Gastroesophageal sphincter (tissue), 4 donors: ENCODE data around the gene HOXB2. TPM values are rescaled to one million over a fixed set of nuclear protein-coding genes. Genes with fewer than 3 reads are reported as not detected.

ENCODE experiments used
- ATAC-seq: fragments of 150-250 bp; one replicate; pipeline ENCODE4 v1.9.1; 2016; ENCODE audit warnings: mild to moderate bottlenecking, moderate library complexity
- H3K27ac ChIP-seq, 4 donors: fragments of 200-600 bp; sonication (generic) in 3 of 4; 1 replicate in 3 of 4; 2 replicates in 1 of 4; pipeline ENCODE4 v1.5.1; 2016 to 2019
- H3K27me3 ChIP-seq: fragments of 200-600 bp; sonication (generic); one replicate; pipeline ENCODE4 v1.5.1; 2019
- H3K36me3 ChIP-seq, 2 donors: fragments of 200-600 bp; sonication (generic); one replicate each; pipeline ENCODE4 v1.5.1; 2019; ENCODE audit warnings: control low read depth in 1 of 2
- H3K4me1 ChIP-seq, 3 donors: fragments of 200-600 bp; sonication (generic); 1 replicate in 2 of 3; 2 replicates in 1 of 3; pipeline ENCODE4 v1.5.1; 2016 to 2019; ENCODE audit warnings: control low read depth in 2 of 3
- H3K4me3 ChIP-seq, 2 donors: fragments of 200-600 bp; sonication (generic); one replicate each; pipeline ENCODE4 v1.5.1; 2019; ENCODE audit warnings: mild to moderate bottlenecking in 1 of 2, moderate library complexity in 1 of 2
- H3K9me3 ChIP-seq, 3 donors: fragments of 200-600 bp; sonication (generic); one replicate each; pipeline ENCODE4 v1.5.1; 2017 to 2019; ENCODE audit warnings: control low read depth in 2 of 3
- EP300 ChIP-seq: sonication (generic); formaldehyde crosslinking; IDR thresholded peaks from one replicate; pipeline ENCODE4 v1.6.1; 2017; ENCODE audit warnings: antibody characterized with exemption, mild to moderate bottlenecking
- POLR2A ChIP-seq, 2 donors: fragments of 450-650 bp; IDR thresholded peaks; one replicate each; pipeline ENCODE4 v1.6.1; 2017; ENCODE audit warnings: antibody characterized with exemption in 2 of 2, mild to moderate bottlenecking in 2 of 2, moderate library complexity in 1 of 2
- POLR2AphosphoS5 ChIP-seq: sonication (generic); formaldehyde crosslinking; IDR thresholded peaks from one replicate; pipeline ENCODE4 v1.6.1; 2017; ENCODE audit warnings: antibody characterized with exemption
- WGBS, 2 donors: methylation state at CpG; one replicate each; pipeline ENCODE4 v1.1.5; 2018; ENCODE audit warnings: low coverage in 1 of 2; 5-methylcytosine and 5-hydroxymethylcytosine counted together
- total RNA-seq, 4 donors: library from RNA; depleted of rRNA; stranded (reverse); fragments of >200 nt; gene quantifications; one replicate each; pipeline ENCODE4 v1.1.0, GENCODE V29; 2016
- TF ChIP-seq, protein P1 (sequence below), 4 experiments: fragments of 200-600 bp in 2 of 4; fragments of 450-650 bp in 2 of 4; sonication (generic) in 1 of 4; IDR thresholded peaks; one replicate each; pipeline ENCODE4 v1.5.1; 2017 to 2019; ENCODE audit warnings: antibody characterized with exemption in 4 of 4, mild to moderate bottlenecking in 2 of 4, moderate library complexity in 2 of 4

The HOXB2 gene
- total RNA-seq, 4 donors from 2014 or later, result 28.7 to 65.2 (median 38.8) TPM

DNA sequence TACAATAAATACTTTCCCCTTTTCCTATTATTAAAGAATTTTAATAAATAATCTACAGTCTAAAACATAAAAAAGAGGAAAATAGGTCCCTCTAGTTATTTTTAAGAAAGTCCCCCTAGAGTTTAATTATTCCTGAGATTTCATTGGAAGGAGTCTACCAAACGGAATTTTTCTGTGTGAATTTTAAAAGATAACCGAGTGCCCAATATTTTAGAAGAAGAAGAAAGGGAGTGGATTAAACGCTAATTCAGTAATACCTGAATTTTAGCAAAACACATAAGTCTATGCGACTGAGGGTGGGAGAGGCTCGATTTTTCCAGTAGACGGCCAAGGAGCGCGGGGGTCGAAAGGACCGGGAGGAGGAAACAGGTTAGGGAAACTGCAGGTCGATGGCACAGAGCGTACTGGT, 2.2 kb downstream of the HOXB2 start:
- ATAC-seq, result no peak
- Histone ChIP-seq H3K36me3 (peaks cover 0 to 5% of the 10 kb centered on the region in 2 donors), H3K27ac (peak overlapping the region; percentile 90 to 98 (median 96)), H3K27me3 (no peaks in the 10 kb centered on the region), H3K4me1 (peaks cover 8 to 50% (median 35%) of the 10 kb centered on the region in 3 donors), H3K4me3 (peak overlapping the region; percentile 73 to 81), H3K9me3 (no peaks in the 10 kb centered on the region)
- TF ChIP-seq EP300 (no peak), POLR2AphosphoS5 (no peak), POLR2A (IDR thresholded peaks at IDR 0.05) (no peak)
- TF ChIP-seq, protein P1, sequence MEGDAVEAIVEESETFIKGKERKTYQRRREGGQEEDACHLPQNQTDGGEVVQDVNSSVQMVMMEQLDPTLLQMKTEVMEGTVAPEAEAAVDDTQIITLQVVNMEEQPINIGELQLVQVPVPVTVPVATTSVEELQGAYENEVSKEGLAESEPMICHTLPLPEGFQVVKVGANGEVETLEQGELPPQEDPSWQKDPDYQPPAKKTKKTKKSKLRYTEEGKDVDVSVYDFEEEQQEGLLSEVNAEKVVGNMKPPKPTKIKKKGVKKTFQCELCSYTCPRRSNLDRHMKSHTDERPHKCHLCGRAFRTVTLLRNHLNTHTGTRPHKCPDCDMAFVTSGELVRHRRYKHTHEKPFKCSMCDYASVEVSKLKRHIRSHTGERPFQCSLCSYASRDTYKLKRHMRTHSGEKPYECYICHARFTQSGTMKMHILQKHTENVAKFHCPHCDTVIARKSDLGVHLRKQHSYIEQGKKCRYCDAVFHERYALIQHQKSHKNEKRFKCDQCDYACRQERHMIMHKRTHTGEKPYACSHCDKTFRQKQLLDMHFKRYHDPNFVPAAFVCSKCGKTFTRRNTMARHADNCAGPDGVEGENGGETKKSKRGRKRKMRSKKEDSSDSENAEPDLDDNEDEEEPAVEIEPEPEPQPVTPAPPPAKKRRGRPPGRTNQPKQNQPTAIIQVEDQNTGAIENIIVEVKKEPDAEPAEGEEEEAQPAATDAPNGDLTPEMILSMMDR (IDR thresholded peaks at IDR 0.05), result no peak
- WGBS, 2 donors, result 0 to 2% methylated on average over 12 of the region's 12 CpGs

DNA sequence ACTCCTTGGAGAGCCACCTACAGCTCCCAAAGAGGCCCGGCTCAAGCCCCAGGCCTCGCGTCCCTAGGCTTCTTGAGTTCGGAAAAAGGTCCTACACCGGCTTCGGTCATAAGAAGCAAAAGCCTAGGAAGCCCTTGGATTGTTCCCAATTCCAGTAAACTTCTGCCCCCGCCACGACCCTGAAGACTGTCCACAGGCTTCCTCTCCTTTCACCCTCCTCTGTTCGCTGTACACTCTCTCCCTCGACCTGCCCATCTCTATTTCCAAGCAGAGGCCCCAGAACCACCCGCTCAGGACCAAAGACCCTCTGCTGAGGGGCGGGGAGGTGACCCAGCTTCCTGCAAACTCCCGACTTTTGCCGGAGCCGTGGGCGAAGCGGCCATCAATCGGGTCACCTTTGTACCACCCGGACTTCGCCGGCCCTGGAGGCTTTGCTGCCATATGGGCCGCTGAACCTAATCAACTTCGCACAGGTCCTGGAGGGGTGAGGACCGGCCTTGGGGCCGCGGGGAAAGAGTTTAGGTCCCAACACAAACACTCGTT, 2.7 kb downstream of the HOXB2 start:
- Histone ChIP-seq H3K4me3 (peak overlapping the region; percentile 73 to 81), H3K27me3 (no peaks in the 10 kb centered on the region), H3K27ac (peak overlapping the region; percentile 90 to 98 (median 96)), H3K9me3 (no peaks in the 10 kb centered on the region), H3K36me3 (peaks cover 0 to 5% of the 10 kb centered on the region in 2 donors), H3K4me1 (peaks cover 8 to 45% (median 32%) of the 10 kb centered on the region in 3 donors)
- WGBS, 2 donors, result 7% methylated on average over 6 to 13 of the region's 27 CpGs
- TF ChIP-seq POLR2AphosphoS5 (no peak), EP300 (no peak)
- TF ChIP-seq, protein P1 (IDR thresholded peaks at IDR 0.05), result no peak
- ATAC-seq, result no peak

DNA sequence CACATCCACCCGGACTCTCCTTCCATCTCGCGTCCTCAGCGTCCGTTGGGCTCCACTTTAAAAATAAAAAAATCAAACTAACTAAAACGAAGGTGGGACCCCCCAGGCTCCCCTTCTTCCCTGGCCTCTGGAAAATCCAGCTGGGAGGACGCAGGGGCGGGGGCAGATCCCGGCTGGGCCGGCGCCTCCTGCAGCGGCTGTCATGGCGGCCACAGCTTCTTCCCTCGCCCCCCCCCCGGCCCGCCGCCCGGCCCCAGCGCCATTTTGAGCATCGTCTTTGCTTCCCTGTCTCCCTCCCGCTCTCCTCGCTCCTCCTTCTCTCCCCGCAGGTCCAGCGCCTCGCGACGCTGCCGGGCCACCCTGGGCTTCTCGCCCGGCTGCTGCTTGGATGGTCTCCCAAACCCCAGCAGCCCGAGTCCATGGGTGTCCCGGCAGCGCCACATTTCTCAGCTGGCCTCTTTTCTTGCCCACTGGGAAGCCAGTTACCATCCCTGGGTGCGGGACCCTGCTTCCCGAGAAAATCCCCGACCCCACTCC, 3.3 kb downstream of the HOXB2 start:
- Histone ChIP-seq H3K36me3 (peaks cover 0 to 5% of the 10 kb centered on the region in 2 donors), H3K4me1 (peaks cover 8 to 40% (median 27%) of the 10 kb centered on the region in 3 donors), H3K27me3 (no peaks in the 10 kb centered on the region), H3K9me3 (no peaks in the 10 kb centered on the region), H3K4me3 (peak overlapping the region; percentile 73 to 81), H3K27ac (peak overlapping the region; percentile 90 to 98 (median 96))
- WGBS, 2 donors, result 0% methylated on average over 10 to 25 of the region's 36 CpGs
- peak; percentile 75 for ATAC-seq
- TF ChIP-seq EP300, result no peak
- peak; percentile 49 to 62 for TF ChIP-seq POLR2A (IDR thresholded peaks at IDR 0.05)
- peak; percentile 70 for TF ChIP-seq POLR2AphosphoS5

DNA sequence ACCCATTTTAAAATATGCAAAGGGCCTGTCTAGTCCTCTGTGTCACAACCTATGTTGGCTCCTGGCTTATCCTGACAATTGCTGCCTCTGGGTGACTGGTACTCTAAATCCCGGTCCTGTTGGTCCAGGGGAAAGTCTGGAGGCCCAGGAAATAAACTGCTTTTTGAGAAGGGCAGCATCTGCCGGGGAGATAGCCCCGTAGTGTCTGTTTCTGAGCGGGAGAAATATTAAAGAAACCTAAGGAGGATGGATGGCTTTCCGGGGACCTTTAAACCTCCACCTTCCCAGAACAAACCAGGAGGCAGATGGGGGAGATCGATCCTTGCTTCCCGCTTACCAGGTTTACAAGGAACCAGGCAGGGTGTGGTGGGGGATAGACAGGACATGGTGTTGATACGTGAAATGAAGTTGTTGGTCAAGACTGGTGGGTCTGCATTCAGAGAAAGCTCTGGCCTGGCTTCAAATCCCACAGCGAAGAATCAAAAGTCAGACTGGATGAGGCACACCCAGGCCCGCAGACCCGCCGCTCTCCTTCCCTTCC, 3.8 kb downstream of the HOXB2 start:
- Histone ChIP-seq H3K4me3 (peak overlapping the region; percentile 73 to 81), H3K9me3 (no peaks in the 10 kb centered on the region), H3K4me1 (peaks cover 8 to 34% (median 22%) of the 10 kb centered on the region in 3 donors), H3K27me3 (no peaks in the 10 kb centered on the region), H3K36me3 (peaks cover 0 to 5% of the 10 kb centered on the region in 2 donors), H3K27ac (peak overlapping the region; percentile 90 to 98 (median 96))
- TF ChIP-seq, protein P1 (IDR thresholded peaks at IDR 0.05), result no peak
- no peak for TF ChIP-seq POLR2A (IDR thresholded peaks at IDR 0.05)
- no peak for TF ChIP-seq EP300
- no peak for TF ChIP-seq POLR2AphosphoS5
- 0 to 16% methylated on average over 7 to 11 of the region's 12 CpGs for WGBS, 2 donors
- no peak for ATAC-seq

GRCh38 chr17:48540213-48540612, 4.7 kb downstream of the HOXB2 start:
- Histone ChIP-seq H3K36me3 (peaks cover 0 to 5% of the 10 kb centered on the region in 2 donors), H3K27ac (peak overlapping the region in 3 of 4 donors; percentile 96 to 98 (median 97)), H3K4me1 (peaks cover 3 to 25% (median 13%) of the 10 kb centered on the region in 3 donors), H3K4me3 (no peak overlapping the region), H3K27me3 (no peaks in the 10 kb centered on the region), H3K9me3 (no peaks in the 10 kb centered on the region)
- no peak for TF ChIP-seq EP300
- TF ChIP-seq, protein P1 (IDR thresholded peaks at IDR 0.05), result no peak
- no peak for TF ChIP-seq POLR2A (IDR thresholded peaks at IDR 0.05)
- TF ChIP-seq POLR2AphosphoS5, result no peak
- no peak for ATAC-seq
- 80% methylated on average over 1 of the region's 1 CpG; no CpG with 5 or more reads in 1 of the 2 donors for WGBS, 2 donors
